Epithelial cell of prostate (primary cell): ENCODE measurements around the gene AKAP1.

Source experiments
- DNase-seq: peaks from one replicate; pipeline ENCODE4 v3.0.0-alpha.2; 2011; ENCODE audit warnings: low read depth, low spot score
- H3K27ac ChIP-seq: fragments of 450-650 bp; 2 replicates; pipeline ENCODE4 v1.5.1; 2017; ENCODE audit warnings: mild to moderate bottlenecking

The AKAP1 gene

DNA sequence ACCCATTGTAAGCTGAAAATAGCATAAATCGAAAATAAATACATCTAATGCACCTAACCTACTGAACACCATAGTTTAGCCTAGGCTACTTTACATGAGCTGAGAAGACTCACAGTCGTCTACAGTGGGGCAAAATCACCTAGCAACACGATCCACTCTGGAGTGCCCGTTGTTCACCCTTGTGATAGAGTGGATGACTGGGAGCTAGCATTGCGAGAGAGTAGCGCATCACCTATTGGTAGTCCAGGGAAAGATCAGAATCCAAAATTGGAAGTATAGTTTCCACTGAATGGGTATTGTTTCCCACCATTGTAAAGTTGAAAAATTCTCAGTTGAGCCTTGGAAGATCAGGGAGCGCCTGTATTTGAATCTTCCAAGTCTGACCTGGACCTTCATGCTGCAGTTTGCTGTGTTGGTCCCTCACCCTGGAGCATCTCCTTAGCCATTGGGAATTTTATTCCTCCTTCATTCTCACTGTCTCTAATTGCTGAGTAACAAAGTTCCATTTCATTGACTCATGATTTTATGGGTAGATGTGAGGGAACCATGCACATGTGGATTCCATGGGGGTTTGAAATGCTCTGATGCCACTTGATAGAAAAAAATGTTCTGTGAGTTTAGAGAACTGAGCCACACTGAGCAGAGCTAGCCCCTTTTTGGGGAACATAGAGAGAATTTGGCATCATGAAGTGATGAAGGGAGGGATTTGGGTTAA is 19.6 kb downstream of the AKAP1 start:
- DNase-seq, result no peak
- no peak overlapping the region for H3K27ac ChIP-seq

DNA sequence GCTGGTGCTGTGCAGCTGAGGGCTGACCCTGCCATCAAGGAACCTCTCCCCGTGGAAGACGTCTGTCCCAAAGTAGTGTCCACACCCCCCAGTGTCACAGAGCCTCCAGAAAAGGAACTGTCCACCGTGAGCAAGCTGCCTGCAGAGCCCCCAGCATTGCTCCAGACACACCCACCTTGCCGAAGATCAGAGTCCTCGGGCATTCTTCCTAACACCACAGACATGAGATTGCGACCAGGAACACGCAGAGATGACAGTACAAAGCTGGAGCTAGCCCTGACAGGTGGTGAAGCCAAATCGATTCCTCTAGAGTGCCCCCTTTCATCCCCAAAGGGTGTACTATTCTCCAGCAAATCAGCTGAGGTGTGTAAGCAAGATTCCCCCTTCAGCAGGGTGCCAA is 20.5 kb downstream of the AKAP1 start:
- H3K27ac ChIP-seq, result no peak overlapping the region
- DNase-seq, result no peak

DNA sequence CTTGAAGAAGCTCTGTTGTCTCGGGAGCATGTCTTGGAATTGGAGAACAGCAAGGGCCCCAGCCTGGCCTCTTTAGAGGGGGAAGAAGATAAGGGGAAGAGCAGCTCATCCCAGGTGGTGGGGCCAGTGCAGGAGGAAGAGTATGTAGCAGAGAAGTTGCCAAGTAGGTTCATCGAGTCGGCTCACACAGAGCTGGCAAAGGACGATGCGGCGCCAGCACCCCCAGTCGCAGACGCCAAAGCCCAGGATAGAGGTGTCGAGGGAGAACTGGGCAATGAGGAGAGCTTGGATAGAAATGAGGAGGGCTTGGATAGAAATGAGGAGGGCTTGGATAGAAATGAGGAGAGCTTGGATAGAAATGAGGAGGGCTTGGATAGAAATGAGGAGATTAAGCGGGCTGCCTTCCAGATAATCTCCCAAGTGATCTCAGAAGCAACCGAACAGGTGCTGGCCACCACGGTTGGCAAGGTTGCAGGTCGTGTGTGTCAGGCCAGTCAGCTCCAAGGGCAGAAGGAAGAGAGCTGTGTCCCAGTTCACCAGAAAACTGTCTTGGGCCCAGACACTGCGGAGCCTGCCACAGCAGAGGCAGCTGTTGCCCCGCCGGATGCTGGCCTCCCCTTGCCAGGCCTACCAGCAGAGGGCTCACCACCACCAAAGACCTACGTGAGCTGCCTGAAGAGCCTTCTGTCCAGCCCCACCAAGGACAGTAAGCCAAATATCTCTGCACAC is 21.2 kb downstream of the AKAP1 start:
- no peak overlapping the region for H3K27ac ChIP-seq
- no peak for DNase-seq

DNA sequence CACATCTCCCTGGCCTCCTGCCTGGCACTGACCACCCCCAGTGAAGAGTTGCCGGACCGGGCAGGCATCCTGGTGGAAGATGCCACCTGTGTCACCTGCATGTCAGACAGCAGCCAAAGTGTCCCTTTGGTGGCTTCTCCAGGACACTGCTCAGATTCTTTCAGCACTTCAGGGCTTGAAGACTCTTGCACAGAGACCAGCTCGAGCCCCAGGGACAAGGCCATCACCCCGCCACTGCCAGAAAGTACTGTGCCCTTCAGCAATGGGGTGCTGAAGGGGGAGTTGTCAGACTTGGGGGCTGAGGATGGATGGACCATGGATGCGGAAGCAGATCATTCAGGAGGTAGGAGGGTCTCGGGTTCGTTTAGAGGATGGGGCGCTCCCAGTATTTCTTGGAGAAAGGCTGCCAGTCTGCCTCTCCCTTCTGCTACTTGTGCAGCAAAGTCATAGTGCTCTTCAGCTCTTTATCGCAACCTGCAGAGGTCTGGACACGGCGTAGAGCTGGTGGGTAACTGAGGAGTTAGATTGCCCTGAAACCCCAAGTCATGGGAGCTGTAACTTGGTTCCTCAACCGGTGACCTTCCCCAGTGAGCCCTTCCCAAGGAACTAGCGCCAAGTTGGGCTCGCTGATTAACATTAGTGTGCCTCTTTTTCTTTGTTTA is 21.9 kb downstream of the AKAP1 start:
- H3K27ac ChIP-seq, result peak overlapping the region; percentile 77
- DNase-seq, result no peak

DNA sequence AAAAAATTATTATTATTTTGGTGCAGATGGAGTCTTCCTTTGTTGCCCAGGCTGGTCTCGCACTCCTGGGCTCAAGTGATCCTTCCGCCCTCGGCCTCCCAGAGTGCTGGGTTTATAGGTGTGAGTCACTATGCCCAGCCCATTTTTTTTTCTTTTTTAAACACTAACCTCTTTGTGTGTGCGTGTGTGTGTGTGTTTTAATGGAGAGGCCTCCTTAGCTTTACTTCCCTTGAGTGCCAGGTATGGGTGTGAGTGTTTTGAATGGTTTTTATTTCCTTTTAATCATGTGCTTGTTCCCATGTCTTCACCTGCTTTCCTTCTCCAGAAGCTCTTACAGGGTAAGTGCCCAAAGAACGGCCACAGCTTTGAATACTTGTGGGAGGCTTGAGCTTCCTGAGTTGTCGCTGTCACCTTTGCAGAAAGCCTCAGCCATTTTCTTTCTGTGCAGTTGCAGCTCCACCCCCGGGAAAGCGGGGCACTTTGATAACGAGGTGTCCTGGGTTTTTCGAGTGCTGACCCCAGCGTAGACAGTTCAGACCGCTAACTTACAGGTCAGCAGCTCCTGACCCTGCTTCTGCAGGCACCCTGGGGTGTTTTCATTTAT is 22.6 kb downstream of the AKAP1 start:
- peak overlapping the region; percentile 77 for H3K27ac ChIP-seq
- peak; percentile 86 for DNase-seq

DNA sequence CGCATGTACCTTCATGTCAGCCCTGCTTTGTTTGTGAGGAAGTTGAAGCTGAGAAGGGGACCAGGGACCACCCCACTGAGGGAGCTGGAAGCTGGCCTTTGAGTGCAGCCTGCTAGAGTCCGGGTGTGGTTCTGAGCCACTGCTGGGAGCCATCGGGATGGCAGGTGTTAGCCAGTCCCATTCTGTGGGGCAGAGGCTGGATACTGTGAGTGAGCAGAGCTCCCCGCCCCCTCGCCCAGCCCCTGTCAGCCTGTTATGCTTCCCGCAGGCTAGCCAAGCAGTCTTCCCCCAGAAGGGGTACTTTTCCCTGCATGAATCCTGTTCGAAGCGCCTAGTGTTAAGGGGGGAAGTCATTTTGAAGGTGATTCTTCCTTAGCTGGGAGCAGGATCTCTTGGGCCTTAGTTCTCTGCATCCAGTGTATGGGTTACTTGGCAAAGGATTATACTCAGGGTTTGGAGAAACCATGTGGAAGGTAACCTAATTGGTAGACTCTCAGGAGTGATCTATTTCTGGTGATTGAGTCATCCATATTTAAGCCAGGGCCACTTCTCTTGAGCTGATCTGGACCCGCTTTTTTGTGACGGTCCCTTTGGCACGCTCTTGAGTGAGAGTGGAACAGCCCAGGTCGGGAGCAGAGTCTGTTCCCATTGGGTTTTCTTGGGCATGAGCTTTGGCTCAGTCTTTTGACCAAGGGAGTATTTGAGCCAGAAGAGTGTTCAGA is 23.8 kb downstream of the AKAP1 start:
- no peak overlapping the region for H3K27ac ChIP-seq
- DNase-seq, result no peak

DNA sequence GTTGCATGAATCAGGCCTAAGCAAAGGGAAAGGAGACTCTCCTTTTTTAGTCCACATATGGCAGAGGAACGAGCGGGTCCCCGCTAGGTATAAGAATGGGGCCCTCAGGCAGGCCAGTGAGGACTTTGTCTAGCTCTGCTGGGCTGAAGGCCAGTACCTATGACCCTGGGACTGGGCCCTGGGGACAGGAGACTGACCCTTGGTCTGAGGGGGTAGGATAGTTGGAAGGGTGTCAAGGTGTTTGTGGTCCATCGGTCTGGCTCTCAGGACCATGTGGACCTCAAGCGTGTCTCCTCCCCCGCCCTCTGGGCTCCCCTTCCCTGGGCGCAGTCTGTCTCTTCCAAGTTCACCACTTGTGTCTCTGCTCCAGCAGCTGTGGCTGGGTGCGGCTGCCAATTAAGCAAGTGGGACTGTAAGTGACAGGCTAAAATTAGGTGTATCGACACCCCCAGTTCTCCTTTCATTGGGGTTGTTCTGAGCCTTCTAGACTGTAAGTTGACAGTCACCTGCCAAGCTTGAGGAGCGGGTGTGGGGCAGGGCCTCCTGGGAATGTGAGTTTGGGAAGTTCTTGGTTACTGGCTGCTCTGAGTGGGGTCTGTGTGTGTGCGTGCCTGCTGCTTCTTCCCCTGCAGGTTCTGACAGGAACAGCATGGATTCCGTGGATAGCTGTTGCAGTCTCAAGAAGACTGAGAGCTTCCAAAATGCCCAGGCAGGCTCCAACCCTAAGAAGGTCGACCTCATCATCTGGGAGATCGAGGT is 24.5 kb downstream of the AKAP1 start:
- no peak overlapping the region for H3K27ac ChIP-seq
- DNase-seq, result no peak

DNA sequence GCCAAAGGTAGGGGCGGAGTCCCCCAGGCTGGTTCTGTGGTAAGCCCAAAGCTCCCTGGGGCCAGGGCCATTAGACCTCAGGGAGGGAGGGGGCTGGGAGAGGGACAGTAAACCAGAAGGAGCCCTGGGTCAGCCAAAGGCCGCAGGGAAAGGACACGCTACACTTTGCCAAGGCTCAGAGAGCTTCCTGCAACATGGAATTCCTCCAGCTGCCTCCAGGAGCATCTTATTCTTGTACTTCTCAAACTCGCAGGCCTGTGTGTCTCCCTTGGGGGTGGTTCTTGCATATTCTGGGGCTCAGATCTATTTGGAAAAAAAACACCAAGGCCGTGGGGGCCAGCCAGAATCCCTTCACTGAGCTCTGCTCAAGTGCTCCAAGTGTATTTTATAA is 25.1 kb downstream of the AKAP1 start:
- H3K27ac ChIP-seq, result no peak overlapping the region
- DNase-seq, result no peak

DNA sequence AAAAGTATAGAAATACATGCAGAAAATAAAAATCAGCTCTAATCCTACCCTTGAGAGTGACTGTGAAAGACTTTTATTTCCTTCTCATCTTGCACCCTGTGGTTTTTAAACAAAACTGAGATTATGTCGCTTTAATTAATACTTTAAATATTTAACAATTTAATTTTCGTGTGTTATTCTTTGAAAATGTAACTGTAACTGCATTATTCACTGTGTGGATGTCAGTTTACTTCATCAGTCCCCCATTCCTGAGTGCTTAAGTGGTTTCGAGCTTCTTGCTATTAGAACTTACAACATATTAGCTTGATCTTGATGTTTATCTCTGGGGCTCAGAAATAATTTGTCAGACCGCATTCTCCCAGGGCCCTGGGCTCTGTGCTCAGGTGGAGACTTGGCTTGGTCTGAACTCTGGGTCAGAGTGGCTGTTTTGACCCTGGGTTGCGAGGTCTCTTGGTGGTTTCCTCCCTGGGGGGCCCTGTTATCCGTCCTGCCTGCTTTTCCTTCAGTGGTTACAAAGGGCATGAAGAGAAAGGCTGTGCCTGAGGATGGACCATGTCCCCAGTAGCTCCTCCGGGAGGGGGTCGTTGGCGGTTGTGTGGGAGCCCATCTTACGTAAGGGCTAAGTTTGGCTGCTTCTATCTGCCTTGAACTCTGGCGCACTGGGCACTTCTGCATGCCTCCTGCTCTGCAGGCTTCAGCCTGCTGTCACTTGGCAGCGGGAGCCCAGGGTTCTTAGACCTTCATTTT is 25.7 kb downstream of the AKAP1 start:
- DNase-seq, result no peak
- no peak overlapping the region for H3K27ac ChIP-seq

DNA sequence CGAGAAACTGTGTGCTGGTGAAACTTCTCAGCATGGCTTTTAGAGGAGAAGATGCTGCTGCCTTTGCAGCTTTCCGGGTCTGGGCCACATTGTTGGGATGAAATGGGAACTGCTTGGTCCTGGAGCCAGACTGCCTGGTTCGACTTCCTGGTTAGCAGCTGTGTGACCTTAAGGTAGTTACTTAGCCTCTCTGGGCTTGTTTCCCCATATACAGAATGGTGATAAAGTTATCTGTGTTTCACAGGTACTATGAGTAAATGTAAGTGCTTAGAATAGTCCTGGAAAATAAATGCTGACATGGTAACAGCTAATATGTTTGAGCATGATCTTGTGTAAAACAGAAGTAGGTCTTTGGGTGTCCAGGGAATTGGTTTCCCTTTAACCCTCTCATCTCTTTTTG is 26.3 kb downstream of the AKAP1 start:
- no peak overlapping the region for H3K27ac ChIP-seq
- DNase-seq, result no peak

DNA sequence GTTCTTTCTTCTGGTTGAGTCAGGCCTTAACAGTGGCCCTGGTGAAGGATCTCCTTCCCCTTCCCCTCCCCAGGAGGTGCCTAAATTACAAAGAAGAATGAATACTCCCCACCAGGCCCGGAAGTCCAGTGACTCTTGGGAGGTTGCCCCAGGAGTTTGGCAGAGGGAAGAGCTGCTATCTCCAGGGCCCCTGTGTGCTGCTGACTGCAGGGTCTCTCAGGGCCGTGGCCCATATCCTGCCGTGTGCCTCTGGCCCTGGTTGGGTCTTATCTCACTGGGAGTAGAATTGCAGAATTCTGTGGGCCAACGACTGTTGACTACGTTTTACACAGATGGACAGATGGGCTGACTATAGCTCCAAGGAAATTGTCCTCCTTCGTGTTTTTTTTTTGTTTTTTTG is 28.0 kb downstream of the AKAP1 start:
- no peak overlapping the region for H3K27ac ChIP-seq
- no peak for DNase-seq

DNA sequence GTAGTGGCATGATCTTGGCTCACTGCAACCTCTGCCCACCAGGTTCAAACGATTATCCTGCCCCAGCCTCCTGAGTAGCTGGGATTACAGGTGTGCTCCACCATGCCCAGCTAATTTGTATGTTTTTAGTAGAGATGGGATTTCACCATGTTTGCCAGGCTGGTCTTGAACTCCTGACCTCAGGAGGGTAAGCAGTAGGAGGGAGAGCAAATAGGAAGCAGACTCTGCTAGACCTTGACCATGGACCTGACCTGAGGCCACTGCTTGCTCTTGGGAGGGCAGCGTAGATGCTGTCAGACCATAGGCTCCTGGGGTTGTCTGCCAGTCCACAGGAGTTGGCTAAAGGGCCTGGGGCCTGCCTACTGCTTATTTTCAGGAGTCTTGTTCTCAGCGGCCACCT is 28.6 kb downstream of the AKAP1 start:
- no peak for DNase-seq
- no peak overlapping the region for H3K27ac ChIP-seq

DNA sequence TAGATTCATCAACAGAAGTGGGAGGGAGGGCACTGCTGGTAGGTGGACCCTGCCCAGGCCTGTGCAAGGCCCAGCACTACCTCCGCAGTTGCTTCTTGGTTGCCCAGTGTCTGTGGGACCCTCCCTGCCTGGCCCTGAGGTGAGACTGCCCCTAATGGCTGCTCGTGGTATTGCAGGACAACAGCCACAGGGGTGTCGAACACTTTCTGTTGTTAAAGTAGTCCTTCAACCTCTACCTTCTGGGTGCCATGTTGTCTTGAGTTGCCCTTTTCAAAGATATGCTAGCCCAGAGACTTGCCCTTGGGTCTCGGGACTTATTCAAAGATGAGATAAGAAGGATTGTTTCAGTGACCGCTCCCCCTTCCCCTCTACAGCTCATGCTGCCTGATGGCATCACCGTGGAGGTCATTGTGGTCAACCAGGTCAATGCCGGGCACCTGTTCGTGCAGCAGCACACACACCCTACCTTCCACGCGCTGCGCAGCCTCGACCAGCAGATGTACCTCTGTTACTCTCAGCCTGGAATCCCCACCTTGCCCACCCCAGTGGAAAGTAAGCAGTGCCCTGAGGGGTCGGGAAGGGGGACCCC is 29.1 kb downstream of the AKAP1 start:
- no peak for DNase-seq
- no peak overlapping the region for H3K27ac ChIP-seq

DNA sequence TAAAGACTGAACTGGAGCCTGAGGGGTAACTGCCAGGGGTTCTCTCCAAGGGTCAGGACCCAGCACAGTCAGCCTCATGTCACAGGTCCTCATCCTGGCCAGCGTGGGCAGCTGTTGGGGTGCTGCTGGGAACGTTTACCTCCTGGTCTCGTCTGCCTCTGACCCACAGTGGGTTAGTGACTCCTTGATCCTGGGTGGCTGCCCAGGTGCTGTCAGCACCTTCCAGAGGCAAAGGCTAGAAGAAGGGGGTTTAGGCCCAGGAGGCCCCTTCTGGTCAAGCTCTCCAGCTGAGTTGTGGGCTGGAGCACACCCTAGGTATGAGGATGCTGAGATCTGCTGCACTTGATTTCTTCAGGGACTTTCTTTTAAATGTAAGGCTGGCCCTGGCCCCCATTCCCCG is 30.3 kb downstream of the AKAP1 start:
- no peak overlapping the region for H3K27ac ChIP-seq
- no peak for DNase-seq

DNA sequence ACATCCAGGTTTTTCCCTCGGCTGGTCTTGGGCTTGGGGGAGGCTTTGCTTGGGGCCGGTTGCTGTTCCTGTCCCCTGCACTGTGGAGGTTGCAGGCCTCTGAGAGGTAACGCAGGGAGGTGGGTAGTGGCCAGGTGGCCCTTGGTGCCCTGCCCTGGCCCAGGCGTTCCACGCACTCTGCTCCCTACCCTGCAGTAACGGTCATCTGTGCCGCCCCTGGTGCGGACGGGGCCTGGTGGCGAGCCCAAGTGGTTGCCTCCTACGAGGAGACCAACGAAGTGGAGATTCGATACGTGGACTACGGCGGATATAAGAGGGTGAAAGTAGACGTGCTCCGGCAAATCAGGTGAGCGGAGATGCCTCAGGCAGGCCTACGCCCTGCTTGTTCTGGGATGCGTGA is 30.9 kb downstream of the AKAP1 start:
- no peak for DNase-seq
- H3K27ac ChIP-seq, result no peak overlapping the region

DNA sequence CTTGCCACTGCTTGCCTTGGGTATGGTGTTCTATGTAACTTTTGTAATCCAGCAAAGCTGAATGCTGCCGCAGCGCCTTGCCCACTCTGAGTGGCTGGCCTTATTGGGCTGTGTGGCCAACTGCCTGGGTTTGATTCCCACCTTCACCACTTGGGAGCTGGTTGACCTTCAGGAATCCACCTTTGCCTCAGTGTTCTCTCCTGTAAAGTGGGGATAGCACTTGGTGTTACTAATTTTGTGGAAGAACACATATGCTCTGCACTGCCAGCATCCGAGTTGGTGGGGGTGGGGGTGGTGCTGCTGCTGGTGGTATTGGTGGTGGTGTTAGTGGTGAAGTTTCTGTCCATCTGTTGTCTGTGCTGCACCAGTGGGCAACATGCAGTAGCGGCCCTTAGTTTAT is 32.8 kb downstream of the AKAP1 start:
- H3K27ac ChIP-seq, result no peak overlapping the region

DNA sequence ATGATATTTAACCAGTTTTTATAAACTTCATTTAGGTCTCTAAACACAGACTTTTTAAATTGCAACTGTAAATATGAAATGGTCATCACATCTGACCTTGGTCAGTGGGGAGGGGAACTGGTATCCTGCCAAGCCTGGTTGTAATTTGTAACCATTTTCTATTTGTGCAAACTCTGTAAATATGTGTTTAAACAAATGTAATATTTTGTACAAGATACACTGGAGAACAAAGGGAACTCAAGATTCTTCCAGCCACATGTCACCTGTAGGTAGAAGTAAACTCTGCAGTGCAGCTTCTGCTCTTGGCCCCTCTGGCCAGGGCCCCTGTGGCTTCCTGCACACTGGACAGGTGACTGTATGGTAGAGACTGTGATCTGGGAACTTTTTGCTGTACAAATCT is 35.8 kb downstream of the AKAP1 start:
- H3K27ac ChIP-seq, result no peak overlapping the region
- no peak for DNase-seq

More for the DNA sequence above, 32.8 kb downstream of the AKAP1 start:
- no peak for DNase-seq

DNA sequence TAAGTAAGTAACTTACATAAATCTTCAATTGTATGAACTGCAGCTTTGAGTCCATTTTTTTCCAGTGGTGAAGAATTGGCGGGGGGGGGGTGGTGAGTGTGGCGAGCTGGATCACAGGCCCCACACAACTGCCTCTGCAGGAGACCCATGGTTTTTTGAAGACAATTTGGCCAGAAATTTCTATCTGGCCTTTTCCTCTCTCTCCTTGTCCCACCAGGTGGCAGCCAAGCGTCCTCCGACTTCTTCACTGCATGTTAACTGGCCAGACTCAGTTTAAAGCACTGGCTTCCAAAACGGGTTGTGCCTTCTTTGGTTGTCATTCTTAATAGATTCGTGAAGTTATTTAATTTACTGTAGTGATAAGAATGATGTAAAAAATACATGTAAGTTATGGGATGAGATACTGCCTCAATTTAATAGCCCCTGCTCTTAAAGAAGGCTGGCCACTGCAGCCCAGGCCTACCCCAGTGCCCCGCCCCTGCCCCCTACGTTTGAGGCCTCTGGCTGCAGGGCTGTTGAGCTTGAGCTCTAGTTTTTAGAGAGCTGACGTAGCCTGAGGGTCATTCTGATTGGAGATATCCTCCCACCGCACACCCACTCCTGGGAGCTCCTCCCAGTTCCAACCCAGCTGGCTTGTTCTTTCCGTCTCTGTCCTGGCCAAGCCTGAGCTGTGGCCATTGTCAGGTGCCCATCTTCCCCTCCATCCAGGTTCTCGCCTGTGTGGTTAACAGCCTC is 36.4 kb downstream of the AKAP1 start:
- no peak overlapping the region for H3K27ac ChIP-seq
- DNase-seq, result no peak
